H1 (cell line): ENCODE data around the gene PSME1. TPM values are rescaled to one million over a fixed set of nuclear protein-coding genes. Genes with fewer than 3 reads are reported as not detected.

Experiments
- USF2 ChIP-seq: IDR thresholded peaks from 2 replicates; pipeline ENCODE4 v1.6.1; 2011; ENCODE audit warnings: low read length, improper control_type of control experiment
- polyA plus RNA-seq, 7 experiments: library from polyadenylated mRNA; depleted of rRNA in 3 of 7; stranded (reverse) in 5 of 7; unstranded in 2 of 7; fragments of >200 nt in 5 of 7; fragments of 200-250 nt in 2 of 7; gene quantifications; 1 replicate in 5 of 7; 2 replicates in 1 of 7; 4 replicates in 1 of 7; pipeline versions ENCODE4 v1.2.1 to v1.2.3, GENCODE V29; 2011 to 2013; ENCODE audit warnings: missing spikeins in 2 of 7, mixed read lengths in 2 of 7
- total RNA-seq: library from RNA; stranded (reverse); fragmentation: NEBNext Ultra II Directional; extraction: Animal tissue kit (Norgen Biotek cat#: 25700); gene quantifications from 2 replicates; pipeline ENCODE4 v1.2.1, GENCODE V29; 2021

PSME1 gene
- total and polyA plus RNA-seq, 2 of the 8 experiments (the other 6 are each of a cell fraction or from before 2014, with no cell fraction given), result 74.9 to 85.9 TPM

GRCh38 chr14:24092505-24093206 lies 43.3 kb upstream of the PSME1 start (continued):
- no peak for TF ChIP-seq USF2
